Stimulated activated naive CD8-positive, alpha-beta T cell treated with anti-CD3 and anti-CD28 coated beads, Interleukin-15, Interleukin-2, amounts not matched to agents 100 ng/mL and 50 ng/mL, for 24 hours (primary cell): ENCODE data around the gene TBC1D19.

Experiments
- H3K27ac Mint-ChIP-seq: one replicate; pipeline ENCODE4 v1.8.0; 2021; ENCODE audit warnings: mild to moderate bottlenecking, mixed read lengths
- H3K27me3 Mint-ChIP-seq: one replicate; pipeline ENCODE4 v1.8.0; 2021; ENCODE audit warnings: mixed read lengths
- H3K36me3 Mint-ChIP-seq: one replicate; pipeline ENCODE4 v1.8.0; 2021; ENCODE audit warnings: low read depth, mixed read lengths
- H3K4me1 Mint-ChIP-seq: one replicate; pipeline ENCODE4 v1.8.0; 2021; ENCODE audit warnings: low read depth, mixed read lengths
- H3K4me3 Mint-ChIP-seq: one replicate; pipeline ENCODE4 v1.8.0; 2021; ENCODE audit warnings: mild to moderate bottlenecking, mixed read lengths
- H3K9me3 Mint-ChIP-seq: one replicate; pipeline ENCODE4 v1.8.0; 2021; ENCODE audit warnings: mixed read lengths

The TBC1D19 gene

GRCh38 chr4:26782830-26783202, 198.9 kb downstream of the TBC1D19 start:
- H3K27me3 Mint-ChIP-seq: no peaks in the 10 kb centered on the region
- no peaks in the 10 kb centered on the region for H3K36me3 Mint-ChIP-seq
- no peak overlapping the region for H3K4me3 Mint-ChIP-seq
- H3K9me3 Mint-ChIP-seq: no peaks in the 10 kb centered on the region
- peaks cover 6% of the 10 kb centered on the region for H3K4me1 Mint-ChIP-seq
- H3K27ac Mint-ChIP-seq: no peak overlapping the region

DNA sequence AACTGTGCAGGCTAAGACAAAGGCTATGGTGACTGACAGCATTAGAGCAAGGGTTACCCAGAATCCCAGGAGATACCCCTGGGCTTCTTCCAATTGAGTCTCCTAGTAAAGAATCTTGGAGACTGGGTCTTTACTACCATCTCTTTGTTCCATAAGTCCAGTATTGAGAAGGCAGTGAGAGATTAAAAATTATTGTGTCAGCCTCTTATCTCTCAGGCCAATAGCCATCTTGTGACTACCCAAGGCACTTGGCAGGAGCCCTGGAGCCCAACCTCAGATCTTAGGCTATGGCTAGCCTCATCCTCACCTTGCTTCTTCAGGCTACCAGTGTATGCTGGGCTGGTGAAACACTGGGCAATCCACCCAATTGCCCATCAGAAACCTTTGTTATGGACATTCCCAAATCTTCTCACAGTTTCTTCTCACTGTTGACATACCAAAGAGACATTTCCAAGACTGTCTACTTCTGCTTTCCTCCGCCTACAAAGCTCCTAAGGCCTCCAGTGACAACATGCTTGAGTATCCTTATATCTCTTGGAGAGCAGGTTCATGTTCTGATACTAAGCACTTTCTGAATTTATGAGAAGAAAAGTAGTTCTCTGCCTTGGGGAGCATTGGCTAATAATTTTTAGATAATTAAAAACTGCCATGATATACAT, 200.5 kb downstream of the TBC1D19 start:
- Mint-ChIP-seq H3K27me3 (no peaks in the 10 kb centered on the region), H3K4me3 (no peak overlapping the region), H3K27ac (no peak overlapping the region), H3K9me3 (no peaks in the 10 kb centered on the region), H3K4me1 (peaks cover 16% of the 10 kb centered on the region), H3K36me3 (no peaks in the 10 kb centered on the region)

GRCh38 chr4:26785312-26785711, 201.4 kb downstream of the TBC1D19 start:
- no peak overlapping the region for H3K4me3 Mint-ChIP-seq
- H3K27ac Mint-ChIP-seq: no peak overlapping the region
- H3K27me3 Mint-ChIP-seq: no peaks in the 10 kb centered on the region
- peaks cover 16% of the 10 kb centered on the region for H3K4me1 Mint-ChIP-seq
- H3K9me3 Mint-ChIP-seq: no peaks in the 10 kb centered on the region
- no peaks in the 10 kb centered on the region for H3K36me3 Mint-ChIP-seq

GRCh38 chr4:26785810-26786209, 201.9 kb downstream of the TBC1D19 start:
- no peak overlapping the region for H3K4me3 Mint-ChIP-seq
- no peak overlapping the region for H3K27ac Mint-ChIP-seq
- no peaks in the 10 kb centered on the region for H3K36me3 Mint-ChIP-seq

DNA sequence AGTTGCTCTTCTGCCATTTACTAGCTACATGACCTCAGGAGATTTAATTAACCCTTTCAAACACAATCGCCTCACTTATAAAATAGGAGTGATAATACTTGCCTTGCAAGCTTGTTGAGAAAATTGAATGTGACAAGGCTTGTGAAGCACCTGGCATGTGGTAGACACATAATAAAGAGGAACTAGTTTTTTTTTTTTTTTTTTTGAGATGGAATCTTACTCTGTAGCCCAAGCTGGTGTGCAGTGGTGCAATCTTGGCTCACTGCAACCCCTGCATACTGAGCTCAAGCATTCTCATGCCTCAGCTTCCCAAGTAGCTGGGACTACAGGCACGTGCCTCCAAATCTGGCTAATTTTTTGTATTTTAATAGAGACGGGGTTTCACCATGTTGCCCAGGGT, 203.0 kb downstream of the TBC1D19 start:
- no peaks in the 10 kb centered on the region for H3K36me3 Mint-ChIP-seq
- H3K4me1 Mint-ChIP-seq: peaks cover 16% of the 10 kb centered on the region
- no peak overlapping the region for H3K27ac Mint-ChIP-seq
- H3K9me3 Mint-ChIP-seq: no peaks in the 10 kb centered on the region
- no peak overlapping the region for H3K4me3 Mint-ChIP-seq
- no peaks in the 10 kb centered on the region for H3K27me3 Mint-ChIP-seq

More at GRCh38 chr4:26785810-26786209, 201.9 kb downstream of the TBC1D19 start:
- Mint-ChIP-seq H3K4me1 (peaks cover 16% of the 10 kb centered on the region), H3K9me3 (no peaks in the 10 kb centered on the region), H3K27me3 (no peaks in the 10 kb centered on the region)

- no peak overlapping the region for H3K4me3 Mint-ChIP-seq
- H3K36me3 Mint-ChIP-seq: no peaks in the 10 kb centered on the region
- H3K4me1 Mint-ChIP-seq: peaks cover 16% of the 10 kb centered on the region
- H3K27ac Mint-ChIP-seq: peak overlapping the region; percentile 64
- H3K27me3 Mint-ChIP-seq: no peaks in the 10 kb centered on the region
- no peaks in the 10 kb centered on the region for H3K9me3 Mint-ChIP-seq
Observed at GRCh38 chr4:26787461-26788340, 203.8 kb downstream of the TBC1D19 start.

GRCh38 chr4:26788341-26788733, 204.5 kb downstream of the TBC1D19 start:
- Mint-ChIP-seq H3K36me3 (no peaks in the 10 kb centered on the region), H3K4me3 (no peak overlapping the region), H3K27ac (no peak overlapping the region)

GRCh38 chr4:26789208-26789607, 205.3 kb downstream of the TBC1D19 start:
- Mint-ChIP-seq H3K27ac (no peak overlapping the region), H3K4me3 (no peak overlapping the region), H3K27me3 (peaks cover 3% of the 10 kb centered on the region)

More at GRCh38 chr4:26788341-26788733, 204.5 kb downstream of the TBC1D19 start:
- Mint-ChIP-seq H3K27me3 (no peaks in the 10 kb centered on the region), H3K4me1 (peaks cover 16% of the 10 kb centered on the region), H3K9me3 (no peaks in the 10 kb centered on the region)

DNA sequence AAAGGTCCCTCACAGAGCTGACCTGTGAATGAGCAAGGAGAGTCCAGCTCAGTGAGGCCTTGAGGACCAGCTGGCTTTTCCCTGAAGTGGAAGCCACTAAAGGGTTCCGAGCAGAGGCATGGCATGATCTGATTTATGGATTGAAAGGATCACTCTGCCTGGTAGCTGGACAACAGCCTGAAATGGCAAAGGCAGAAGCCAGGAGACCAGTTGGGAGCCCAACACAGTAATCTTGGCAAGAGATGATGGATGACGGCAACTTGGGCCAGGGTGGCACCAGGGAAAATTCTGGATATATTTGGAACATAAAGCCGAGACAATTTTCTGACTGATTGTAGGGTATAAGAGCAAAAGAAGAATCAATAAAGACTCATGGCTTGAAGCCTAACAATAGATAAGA, 207.5 kb downstream of the TBC1D19 start:
- H3K36me3 Mint-ChIP-seq: no peaks in the 10 kb centered on the region
- H3K9me3 Mint-ChIP-seq: no peaks in the 10 kb centered on the region
- no peak overlapping the region for H3K4me3 Mint-ChIP-seq
- no peak overlapping the region for H3K27ac Mint-ChIP-seq
- H3K4me1 Mint-ChIP-seq: peaks cover 16% of the 10 kb centered on the region
- H3K27me3 Mint-ChIP-seq: peaks cover 3% of the 10 kb centered on the region

More at GRCh38 chr4:26789208-26789607, 205.3 kb downstream of the TBC1D19 start:
- Mint-ChIP-seq H3K9me3 (no peaks in the 10 kb centered on the region), H3K4me1 (peaks cover 16% of the 10 kb centered on the region), H3K36me3 (no peaks in the 10 kb centered on the region)

DNA sequence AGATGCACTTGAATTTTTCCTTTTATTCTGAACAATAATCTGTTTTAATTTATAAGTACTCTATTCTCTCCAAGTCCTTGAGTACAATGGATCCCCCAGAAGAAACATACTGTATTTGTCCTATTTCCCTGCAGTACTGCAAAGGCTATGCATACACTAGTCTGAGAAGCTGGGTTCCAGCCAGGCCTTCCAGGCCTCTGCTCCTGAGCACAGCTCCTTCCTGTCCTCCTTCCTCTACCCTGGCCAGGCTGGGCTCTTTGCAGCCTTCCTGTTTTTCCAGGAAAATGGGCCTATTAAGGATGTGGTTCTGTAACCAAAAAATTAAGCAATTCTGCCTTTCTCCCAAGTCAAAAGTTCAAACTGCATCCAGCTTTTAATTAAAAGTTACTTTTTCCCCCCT, 208.8 kb downstream of the TBC1D19 start:
- Mint-ChIP-seq H3K36me3 (no peaks in the 10 kb centered on the region), H3K4me1 (peaks cover 11% of the 10 kb centered on the region), H3K4me3 (no peak overlapping the region), H3K27ac (no peak overlapping the region), H3K27me3 (peaks cover 3% of the 10 kb centered on the region), H3K9me3 (peaks cover 7% of the 10 kb centered on the region)

GRCh38 chr4:26793735-26794134, 209.9 kb downstream of the TBC1D19 start:
- Mint-ChIP-seq H3K4me1 (peaks cover under 1% of the 10 kb centered on the region), H3K27me3 (peaks cover 3% of the 10 kb centered on the region), H3K36me3 (no peaks in the 10 kb centered on the region), H3K9me3 (peaks cover 11% of the 10 kb centered on the region), H3K4me3 (no peak overlapping the region), H3K27ac (no peak overlapping the region)

DNA sequence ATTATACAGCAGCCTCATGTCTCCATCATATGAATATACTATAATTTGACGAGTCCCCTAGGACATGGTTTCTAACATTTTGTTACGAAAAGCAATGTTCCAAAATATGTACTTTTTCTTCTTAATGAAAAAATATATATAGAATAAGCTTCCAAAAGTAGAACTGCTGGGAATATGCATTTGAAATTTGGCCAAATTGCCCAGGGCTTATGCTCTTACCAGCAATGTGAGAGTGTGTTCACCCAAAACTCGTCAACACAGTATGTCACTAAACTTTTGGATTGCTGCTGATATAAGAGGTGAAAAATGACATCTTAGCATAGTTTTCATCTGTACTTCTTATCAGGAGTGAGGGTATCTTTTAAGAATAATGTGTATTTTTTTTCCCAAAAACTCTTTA, 212.2 kb downstream of the TBC1D19 start:
- Mint-ChIP-seq H3K27me3 (peaks cover 3% of the 10 kb centered on the region), H3K27ac (no peak overlapping the region)

GRCh38 chr4:26802790-26803189, 218.9 kb downstream of the TBC1D19 start:
- Mint-ChIP-seq H3K4me1 (peaks cover 10% of the 10 kb centered on the region), H3K36me3 (no peaks in the 10 kb centered on the region), H3K27me3 (no peaks in the 10 kb centered on the region), H3K9me3 (peaks cover 3% of the 10 kb centered on the region), H3K27ac (no peak overlapping the region), H3K4me3 (no peak overlapping the region)

More for the DNA sequence above, 212.2 kb downstream of the TBC1D19 start:
- H3K4me3 Mint-ChIP-seq: no peak overlapping the region
- peaks cover 11% of the 10 kb centered on the region for H3K9me3 Mint-ChIP-seq
- H3K36me3 Mint-ChIP-seq: no peaks in the 10 kb centered on the region
- no peaks in the 10 kb centered on the region for H3K4me1 Mint-ChIP-seq

DNA sequence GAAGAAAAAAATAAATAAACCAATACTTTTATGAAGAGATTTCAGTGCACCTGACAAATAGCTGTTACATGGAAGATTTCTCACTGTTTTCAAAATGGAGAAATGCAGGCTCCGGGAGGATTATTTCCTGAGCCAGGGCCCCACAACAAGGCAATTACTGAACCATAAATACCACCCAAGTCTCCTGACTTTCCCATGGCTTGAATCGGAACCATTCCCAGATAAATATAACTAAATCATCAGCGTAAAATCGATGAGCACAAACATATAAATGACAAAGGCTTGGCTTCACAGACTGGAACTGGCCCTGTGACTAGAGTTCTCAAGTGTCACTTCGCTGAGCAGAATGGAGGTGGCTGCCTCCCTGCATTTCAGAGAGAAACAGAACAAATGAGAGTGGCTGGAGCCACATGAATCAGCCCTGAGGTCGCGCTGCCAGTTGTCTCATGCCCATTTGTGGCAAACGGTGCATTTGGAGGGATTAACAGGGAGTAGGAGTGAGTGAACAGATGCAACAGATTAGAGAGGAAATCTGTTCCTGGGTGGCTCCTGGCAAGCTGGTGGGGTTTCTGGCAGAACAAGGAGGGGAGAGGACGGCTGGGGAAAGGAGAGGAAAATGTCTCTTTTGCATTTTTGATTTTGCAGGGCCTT, 219.5 kb downstream of the TBC1D19 start:
- no peaks in the 10 kb centered on the region for H3K9me3 Mint-ChIP-seq
- no peaks in the 10 kb centered on the region for H3K36me3 Mint-ChIP-seq
- H3K4me3 Mint-ChIP-seq: no peak overlapping the region
- H3K27me3 Mint-ChIP-seq: no peaks in the 10 kb centered on the region
- H3K4me1 Mint-ChIP-seq: peaks cover 10% of the 10 kb centered on the region
- no peak overlapping the region for H3K27ac Mint-ChIP-seq

DNA sequence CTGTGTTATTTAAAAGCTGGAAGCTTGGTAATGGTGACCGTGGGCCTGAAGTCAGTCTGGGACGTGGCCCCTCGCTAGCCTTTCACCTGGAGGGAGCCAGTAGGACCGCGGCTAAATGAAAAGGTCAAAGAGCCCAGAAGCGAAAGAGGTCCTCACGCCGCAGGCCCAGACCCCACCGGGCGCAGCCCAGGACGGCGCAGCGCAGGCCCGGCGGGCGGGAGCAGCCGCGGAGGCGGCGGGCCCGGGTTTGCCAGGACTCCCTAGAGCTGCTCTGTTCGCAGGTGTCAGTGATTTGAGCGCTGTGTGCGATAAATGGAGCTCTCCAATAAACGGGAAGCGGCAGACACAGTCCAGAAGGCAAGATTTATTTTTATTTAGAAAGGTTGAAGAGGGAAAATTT, 220.6 kb downstream of the TBC1D19 start:
- peaks cover 10% of the 10 kb centered on the region for H3K4me1 Mint-ChIP-seq
- H3K36me3 Mint-ChIP-seq: no peaks in the 10 kb centered on the region
- H3K9me3 Mint-ChIP-seq: no peaks in the 10 kb centered on the region
- H3K27me3 Mint-ChIP-seq: no peaks in the 10 kb centered on the region
- no peak overlapping the region for H3K4me3 Mint-ChIP-seq
- H3K27ac Mint-ChIP-seq: no peak overlapping the region
